CD4-positive, alpha-beta T cell treated with Interferon gamma for 1 hour (primary cell): ENCODE results near the gene CTNNA2.

Experiments
- DNase-seq: peaks from one replicate; pipeline ENCODE4 v3.0.0-alpha.2; 2020

CTNNA2 gene

DNA sequence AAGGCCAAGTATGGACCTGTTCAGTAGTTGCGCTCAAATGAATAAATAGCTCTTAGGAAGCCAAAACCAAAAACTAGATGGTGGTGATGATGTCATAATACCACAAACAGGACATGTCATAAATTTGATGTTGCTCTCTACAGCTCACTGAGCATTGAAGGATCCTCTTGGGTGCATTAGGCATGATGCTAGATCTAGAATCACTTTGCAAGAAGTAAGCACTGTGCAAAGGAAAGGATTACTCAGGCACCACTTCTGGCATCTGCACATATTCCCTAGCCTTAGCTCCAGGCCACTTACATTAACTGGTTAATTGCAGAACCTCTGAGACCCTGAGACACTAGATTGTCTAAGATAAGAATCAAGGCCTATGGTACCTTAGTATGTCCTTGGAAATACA is 733.7 kb downstream of the CTNNA2 start:
- DNase-seq, result no peak

DNA sequence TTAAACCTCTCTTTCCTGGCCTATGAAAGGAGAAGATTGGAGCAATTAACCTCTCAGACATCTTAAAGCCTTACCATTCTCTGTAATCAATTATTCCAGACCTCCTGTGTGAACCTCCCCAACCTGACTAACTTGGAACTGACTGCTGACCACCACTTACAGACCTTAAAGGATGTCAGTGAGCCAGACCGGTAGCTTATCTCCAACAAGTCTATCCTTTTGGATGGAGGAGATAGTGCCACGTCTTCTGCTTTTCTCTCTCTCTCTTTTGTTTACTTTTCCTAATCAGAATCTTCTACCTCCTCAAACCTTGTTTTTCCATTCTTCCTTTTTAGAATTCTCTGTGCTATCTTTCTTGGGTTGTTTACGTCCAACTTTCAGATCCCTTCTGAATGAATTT is 734.5 kb downstream of the CTNNA2 start:
- DNase-seq, result no peak

DNA sequence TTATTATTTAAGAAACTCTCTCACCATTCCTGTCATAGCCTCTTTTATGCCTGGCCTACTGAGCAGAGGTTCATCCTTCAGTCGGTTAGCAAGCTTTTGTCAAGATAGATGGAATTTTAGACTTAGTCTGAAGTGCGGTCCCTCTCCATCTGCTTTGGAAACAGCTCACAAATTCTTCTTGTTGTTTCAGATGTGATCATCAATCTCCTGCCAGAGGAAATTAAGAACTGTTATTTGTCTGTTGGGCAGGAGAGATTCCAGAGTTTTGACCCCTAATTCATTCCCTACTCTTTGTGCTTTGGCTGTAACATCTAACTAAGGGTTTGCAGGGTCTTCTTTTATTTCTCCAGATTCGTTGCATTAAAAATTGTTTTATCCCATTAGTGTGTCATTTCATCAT is 735.3 kb downstream of the CTNNA2 start:
- DNase-seq, result no peak

DNA sequence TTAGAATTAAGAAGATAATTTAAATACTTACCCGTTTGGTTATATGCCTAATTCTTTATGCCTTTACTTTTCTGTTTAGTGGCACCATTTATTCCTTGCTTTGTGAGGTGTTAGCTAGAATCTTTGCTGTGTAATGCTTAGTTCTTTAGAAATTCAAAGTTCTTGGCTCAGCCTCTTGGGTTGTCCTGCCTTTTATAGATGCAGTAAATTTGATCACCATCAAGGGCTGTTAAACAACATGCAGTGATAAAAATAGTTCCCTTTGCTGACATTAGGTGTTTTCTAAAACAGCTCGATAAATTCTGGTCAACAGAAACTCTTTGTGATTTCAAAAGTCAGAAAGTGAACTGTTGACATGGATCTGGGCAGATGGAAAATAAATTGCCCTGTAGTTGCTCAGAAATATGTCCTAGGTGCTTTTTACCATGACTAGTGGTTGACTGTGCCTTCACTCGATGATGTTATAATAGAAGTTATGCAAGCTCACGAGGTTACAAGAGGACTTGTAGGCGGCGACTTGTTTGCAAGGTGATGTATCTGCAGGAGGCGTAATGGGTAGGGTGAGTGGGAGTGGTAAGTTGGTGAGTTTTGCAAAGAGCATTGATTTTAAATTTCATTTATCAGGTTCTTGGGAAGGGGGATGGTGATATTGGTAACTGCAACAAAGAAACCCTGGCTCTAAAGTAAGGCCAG is 739.6 kb downstream of the CTNNA2 start:
- DNase-seq, result no peak

DNA sequence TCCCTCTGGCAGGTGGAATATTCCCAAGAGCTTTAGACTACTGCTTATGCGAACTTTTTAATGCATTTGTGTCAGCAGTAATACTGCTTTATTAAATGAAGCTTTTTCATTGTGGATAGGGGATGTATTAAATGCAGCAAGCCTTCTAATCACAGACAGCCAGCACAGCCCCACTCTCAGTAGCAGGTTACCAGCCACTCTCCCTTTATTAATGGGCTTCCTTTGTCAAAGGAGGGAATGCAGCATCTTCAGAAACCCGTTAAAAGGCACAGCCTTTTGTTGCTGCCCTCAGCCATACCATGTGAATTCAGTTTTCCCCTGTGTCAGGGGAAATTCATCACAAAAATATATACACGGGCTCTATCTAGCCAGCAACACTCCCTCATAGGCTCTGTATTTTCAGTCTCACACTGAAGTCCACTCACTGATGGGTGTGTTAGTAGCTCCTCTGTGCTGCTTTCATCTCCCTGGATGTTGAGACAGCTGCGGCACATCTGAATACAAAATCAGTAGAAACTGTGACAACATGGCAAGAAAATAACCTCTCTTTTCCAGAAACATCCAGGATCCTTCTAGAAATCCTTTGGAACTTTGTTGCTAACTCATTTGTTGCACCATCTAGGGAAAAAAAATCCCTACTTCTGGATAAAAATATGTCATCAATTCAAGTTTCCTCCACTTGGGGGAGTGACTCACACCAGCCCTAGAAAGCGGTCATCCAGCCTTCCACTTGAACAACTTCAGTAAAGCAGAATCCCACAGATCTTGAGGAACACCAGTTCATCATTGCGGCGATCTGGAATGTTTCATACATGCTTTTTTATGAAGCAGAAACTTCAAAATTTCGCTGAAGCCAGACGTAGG is 743.3 kb downstream of the CTNNA2 start:
- no peak for DNase-seq

DNA sequence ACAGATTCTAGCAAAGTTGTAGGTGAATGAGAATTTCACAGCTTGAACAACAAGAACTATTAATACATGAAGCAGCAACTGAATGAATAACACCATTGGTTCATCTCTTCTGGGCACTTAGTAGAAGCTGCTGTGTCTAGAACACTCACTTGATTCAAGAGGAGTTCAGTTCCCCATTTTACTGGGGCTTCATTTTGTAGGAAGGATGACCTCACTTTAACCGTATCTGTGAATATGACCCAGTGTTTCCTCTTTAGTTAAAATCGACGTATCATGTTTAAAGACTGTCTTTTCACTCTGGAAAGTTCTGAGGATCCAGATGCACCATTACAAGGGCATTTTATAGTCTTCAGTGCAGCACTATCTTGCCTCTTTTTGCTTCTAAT is 743.9 kb downstream of the CTNNA2 start:
- no peak for DNase-seq

DNA sequence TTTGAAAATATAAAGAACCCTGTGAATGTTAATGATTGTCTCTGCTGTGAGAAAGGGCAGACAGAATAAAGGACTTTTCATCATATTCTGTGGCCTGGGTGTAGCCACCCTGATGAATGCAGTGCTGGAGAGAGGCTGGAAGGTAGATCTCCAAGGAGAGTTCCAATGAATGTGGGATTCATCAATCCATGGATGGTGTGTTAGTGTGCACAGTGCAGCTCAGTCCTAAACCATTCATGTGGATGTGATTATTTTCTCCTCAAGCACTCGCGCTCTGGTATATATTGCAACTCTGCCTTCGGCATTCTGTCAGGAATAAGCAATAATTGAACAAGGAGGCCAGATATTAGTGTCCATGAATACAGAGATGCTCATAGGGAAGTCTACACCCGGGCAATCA is 744.6 kb downstream of the CTNNA2 start:
- DNase-seq, result no peak

DNA sequence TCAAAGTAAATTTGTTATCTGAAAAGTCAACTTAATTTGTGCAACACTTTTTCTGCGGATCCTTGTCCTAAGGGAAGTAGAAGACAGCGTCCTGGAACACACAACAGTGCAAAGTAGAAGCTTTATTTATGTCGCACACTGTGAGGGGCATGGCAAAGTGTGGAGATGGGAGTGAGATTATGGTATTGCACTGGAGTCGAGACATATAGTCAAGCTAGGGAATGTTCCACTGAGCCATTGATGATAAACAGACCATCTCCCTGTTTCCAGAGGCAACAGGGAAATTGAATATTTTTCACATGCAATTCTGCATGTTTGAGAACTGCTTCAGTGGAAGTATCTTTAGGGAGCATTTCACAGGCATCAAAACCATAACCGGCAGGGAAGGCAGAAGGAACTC is 745.5 kb downstream of the CTNNA2 start:
- no peak for DNase-seq

DNA sequence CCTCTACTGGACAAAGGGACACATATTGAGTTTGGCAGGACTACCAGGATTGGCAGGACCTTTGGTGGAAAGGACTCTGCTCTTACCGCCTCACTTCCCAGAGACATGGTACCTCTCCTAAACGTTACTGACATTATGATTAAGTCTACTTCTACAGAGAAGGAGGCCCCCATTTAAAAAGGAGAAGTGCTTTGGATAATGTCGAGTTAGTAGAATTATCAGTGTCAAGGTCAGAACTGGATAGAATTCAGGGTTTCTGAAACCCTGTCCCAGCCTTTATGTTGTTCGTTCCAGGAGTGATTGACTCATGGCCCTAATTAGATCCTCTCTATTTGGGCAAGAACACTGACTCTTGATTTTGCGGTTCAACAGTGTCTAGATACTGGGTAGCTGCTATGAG is 745.9 kb downstream of the CTNNA2 start:
- no peak for DNase-seq

DNA sequence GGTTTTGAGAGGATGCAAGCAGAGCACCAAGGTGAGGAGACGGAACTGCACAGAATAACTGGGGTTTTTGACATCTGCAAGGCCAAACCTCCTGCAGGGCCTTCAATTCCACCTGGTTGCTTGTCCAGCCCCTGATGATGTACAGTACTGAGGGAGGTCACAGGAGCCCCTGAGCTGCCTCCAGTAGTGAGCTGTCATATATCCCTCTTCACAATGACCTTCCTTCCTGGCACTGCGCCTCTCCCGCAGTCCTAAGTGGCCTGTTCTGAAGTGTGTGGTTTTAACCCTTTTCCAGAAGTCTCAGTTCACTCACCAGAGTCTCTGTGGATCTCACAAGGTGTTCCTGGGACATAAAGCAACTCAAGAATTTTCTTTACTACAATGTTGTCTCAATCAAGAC is 746.4 kb downstream of the CTNNA2 start:
- no peak for DNase-seq

DNA sequence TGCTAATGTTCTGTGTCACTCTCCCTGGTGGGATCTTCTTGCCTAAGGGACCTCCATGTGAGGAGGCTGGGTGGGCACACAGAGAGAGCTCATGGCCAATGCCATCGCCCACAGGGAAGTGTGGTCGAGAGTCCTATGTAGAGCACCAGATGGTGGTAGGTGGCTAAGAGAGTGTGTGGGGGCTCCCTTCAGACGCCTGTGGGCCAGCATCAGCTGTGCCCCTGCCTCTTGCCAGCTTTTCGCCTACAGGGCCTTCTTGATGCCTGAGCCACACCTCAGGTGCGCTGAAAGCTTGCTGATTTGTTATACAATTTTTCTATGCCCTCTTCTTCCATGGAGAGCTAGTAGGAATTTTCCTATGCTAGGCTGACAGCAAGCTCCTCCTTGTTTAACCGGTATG is 753.4 kb downstream of the CTNNA2 start:
- DNase-seq, result no peak

DNA sequence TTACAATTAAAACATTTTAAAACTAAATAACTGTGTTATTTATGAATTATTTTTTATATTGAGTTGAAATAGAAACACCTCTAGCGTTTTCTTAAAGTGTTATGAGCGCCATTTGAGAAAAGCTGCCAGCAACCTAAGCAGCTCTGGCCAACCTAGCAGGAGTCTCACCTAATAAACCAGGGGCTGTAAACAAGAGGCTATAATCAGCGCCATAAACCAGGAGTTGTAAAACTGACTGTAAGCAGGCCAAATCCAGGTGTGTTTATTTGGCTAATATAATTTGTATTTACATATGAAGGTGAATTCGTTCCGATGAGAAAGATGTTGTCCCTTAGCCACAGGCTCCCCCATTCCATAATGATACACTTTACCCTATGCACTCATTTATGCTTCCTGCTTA is 757.0 kb downstream of the CTNNA2 start:
- no peak for DNase-seq

DNA sequence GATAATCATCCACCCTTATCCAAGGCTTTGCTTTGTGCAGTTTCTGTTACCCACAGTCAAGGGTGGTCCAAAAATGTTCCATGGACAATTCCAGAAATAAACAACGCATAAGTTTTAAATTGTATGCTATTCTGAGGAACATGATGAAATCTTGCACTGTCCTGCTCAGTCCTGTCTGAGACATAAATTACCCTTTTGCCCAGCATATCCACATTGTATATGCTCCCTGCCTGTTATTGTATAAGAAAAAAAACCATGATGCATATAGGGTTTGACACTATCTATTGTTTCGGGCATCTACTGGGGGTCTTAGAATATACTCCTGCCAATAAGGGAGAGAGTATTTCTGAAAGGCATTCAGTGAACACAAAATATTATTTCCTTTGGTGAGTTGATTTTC is 767.7 kb downstream of the CTNNA2 start:
- DNase-seq, result no peak

DNA sequence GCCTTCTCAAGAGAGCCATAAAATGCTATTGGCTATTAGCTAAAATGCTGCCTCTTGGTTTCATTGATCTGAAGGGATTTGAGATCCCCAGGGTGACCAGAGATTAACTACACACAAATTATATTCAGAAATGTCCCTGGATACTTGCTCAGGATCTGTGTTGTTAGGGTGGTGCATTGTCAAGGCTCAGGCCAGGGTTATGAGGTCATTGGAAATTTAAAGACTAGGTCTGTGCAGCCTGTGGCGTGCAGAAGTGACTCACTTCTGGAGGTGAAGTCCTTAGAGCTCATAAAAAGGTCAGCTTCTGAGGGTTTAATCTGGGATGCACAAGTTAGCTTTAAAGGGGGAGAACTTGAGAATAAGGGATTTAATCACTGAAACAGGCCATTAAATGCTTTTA is 768.2 kb downstream of the CTNNA2 start:
- DNase-seq, result no peak

DNA sequence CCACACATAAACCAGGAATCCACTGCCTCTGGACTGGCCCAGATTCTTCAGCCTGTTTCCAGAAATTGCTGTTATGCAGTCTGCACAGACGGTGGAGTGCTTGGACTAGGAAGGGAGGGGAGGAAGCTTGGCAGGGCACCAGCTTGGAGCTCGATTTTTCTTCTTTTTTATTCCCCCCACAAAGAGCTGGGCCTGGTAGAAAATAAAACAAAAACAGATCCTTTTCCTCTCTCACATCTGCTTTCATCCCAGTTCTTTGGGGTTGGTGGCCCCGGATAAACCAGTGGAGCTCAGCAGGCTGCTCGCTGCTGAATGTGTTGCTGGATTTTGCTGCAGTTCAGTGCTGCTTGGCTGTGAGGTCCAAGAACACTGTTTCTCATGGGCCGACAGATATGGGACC is 775.7 kb downstream of the CTNNA2 start:
- DNase-seq, result no peak

DNA sequence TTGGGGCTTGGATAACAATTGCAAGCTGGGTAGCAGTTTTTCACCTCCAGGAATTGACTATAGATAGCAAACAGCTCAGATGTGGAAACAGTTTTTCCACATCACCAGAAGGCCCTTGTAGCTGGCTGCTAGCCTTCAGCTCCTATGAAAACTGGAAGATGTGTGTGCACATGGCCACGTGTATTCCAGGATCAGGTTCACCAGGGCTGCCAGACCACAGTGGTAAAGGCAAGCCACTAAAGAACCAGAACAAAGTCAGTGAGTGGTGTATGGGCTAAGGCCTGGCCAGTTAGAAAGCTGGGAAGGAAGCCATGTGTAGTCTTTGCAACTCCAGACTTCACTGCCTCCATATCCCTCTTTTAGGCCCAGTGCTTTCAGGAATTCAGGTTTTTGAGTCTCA is 778.8 kb downstream of the CTNNA2 start:
- DNase-seq, result no peak

DNA sequence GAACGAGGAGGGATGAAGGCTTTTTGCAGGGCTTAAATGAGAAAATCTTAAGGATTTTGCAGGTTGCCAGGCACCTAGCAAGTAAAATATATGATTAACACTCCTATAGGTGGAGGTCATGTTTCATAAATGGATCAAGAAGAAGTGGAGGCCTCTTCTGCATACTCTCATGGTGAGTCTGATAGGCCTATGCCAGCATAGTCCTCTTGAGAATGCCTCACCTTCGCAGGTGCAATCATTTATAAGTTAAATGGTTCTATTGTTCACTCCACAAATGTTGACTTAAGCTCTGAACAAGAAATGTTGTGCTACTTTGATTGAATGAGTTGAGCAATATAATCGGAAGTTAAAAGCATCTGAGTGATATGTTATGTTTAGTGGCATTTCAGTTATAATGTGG is 779.6 kb downstream of the CTNNA2 start:
- DNase-seq, result no peak

DNA sequence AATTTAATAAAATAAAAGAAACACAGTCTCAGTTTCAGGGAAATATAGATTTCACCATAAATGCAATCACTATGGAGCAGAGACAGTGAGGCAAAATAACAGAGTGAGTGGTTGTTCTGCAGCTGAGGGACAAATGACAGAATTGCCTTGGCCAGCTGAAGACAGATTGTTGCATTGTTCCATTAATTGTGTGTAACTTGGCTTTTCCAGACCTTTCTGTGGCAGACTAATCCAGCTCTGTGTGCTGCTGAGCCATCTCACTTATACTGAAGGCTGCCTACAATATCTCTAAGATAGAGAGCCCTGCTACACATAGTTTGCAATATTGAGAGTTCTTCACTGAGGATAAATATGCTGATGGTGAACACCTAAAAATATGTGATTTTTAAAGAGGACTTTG is 780.2 kb downstream of the CTNNA2 start:
- no peak for DNase-seq

DNA sequence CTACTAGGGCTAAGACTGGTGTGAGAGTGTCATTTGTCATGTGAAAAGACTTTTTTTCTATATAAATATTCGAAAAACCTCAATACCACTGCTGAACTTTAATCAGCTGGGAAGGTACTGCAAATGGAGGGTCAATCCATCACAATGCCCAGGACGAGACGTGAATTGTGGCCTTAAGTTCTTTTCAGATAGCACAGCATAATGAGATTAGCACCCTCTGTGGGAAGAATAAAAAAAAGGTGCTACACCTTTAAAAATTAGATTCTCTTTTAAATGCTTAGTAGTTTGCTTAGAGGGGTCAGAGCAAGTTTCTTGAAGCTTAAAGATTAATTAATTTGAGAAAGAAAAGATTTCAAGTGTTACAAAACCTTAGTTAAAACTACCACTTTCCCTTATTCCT is 786.1 kb downstream of the CTNNA2 start:
- no peak for DNase-seq

DNA sequence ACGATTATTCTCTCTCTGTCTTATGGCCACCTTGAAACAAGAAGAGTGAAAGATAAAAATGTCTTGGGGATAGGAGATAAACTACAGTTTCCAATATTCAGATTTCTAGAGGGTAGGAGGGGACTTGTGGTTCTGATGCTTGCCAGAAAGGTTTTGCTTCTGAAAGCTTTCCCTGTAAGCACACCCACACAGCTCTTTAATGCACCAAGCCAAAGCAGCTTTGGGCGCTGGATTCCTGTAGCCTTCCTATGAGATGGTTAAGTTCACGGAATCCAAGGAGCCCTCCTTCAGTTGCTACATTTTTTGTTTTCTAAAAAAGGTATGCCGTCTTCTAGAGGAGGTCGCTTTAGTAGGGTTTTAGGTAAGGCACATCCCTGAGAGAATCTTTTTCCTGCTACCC is 786.8 kb downstream of the CTNNA2 start:
- DNase-seq, result no peak

DNA sequence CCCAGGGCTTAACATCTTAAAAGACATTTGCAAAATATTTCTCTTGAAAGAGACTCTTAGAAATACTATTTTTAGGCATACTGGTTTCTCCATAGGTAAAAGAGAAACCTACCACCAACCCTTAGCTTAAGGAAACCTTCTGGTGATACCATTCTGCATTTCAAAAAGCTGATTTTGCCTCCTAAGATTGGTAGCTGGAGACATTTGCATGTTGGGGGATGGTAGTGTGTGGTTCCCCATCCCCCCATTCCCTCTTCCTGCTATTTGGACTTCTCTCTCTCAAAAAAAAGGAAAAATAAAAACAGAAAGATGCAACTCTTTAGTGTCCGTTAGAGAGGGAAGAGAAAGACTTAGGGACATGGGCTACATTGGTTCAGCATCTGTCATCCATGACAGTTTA is 787.5 kb downstream of the CTNNA2 start:
- no peak for DNase-seq

DNA sequence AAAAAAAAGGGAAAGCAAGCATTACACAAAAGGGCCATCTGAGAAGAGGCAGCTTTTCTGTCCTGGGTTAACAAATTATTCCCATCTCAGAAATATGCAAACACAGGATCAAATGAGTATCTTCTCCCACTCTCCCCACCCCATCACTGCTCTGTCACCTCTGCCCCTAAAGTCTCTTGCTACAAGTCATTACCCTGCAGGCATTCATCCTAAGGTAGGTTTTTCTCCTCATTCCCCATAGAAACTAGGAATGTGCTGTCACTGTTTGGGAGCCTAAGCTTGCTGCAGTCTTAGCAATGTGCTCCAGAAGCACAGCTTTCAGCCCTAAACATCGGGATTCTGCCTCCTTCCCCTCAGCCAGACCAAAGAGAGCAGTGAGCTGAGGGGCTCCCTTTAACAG is 788.1 kb downstream of the CTNNA2 start:
- no peak for DNase-seq

DNA sequence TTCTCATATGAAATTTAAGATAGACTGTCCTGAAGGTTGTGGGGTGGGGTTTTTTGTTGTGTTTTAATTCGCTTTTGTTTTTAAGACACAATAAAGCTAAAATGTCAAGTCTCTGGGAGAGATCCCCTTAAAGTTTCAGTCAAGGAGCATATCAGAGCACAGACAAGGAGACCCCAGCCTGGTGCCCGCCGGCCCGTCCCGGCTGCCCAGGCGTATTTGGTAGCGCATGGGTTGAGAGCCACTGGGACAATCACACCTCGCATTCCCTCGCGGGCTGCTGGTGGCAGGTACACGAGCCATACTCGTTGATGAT is 789.1 kb downstream of the CTNNA2 start:
- no peak for DNase-seq

DNA sequence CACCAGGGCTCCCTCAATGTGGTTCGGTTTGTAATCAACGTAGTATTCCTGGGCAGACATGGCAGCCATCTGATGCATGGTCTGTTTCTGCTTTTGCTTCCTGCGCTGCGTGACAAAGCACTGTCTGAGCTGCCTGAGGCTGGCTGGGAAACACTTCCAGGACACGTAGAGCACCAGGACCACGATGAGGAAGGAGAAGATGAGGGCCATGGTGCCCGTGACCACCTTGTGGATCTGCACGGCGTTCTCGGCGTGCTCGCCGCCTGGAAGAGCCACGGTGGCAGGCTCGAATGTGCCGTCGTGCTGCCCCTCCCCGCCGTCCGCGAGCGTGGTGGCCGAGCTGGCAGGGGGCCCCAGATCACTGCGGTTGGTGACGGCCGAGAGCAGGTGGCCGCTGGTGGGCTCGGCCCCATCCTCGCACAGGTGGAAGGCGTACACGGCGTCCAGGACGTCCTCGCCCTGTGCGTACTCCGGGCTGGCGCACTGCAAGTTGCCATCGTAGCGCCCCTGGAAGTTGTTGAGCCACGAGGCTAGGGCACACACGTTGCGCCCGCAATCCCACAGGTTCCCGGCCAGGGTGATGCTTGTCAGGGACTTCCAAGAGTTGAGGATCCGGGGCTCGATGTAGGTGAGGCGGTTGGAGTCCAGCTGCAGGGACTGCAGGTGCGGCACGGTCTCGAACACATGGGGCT is 789.6 kb downstream of the CTNNA2 start:
- no peak for DNase-seq
